Activated gamma-delta T cell treated with Interleukin-2 at 50 U/mL for 16 hours (primary cell): ENCODE measurements around the gene ARHGEF4.
"Not testable (repeated sequence)": the region's sequence is repeated elsewhere in the genome, so short reads cannot be mapped to it uniquely, and the experiment has no call there.

ENCODE experiments used
- DNase-seq: peaks from one replicate; pipeline ENCODE4 v3.0.0-alpha.2; 2020

Gene ARHGEF4

DNA sequence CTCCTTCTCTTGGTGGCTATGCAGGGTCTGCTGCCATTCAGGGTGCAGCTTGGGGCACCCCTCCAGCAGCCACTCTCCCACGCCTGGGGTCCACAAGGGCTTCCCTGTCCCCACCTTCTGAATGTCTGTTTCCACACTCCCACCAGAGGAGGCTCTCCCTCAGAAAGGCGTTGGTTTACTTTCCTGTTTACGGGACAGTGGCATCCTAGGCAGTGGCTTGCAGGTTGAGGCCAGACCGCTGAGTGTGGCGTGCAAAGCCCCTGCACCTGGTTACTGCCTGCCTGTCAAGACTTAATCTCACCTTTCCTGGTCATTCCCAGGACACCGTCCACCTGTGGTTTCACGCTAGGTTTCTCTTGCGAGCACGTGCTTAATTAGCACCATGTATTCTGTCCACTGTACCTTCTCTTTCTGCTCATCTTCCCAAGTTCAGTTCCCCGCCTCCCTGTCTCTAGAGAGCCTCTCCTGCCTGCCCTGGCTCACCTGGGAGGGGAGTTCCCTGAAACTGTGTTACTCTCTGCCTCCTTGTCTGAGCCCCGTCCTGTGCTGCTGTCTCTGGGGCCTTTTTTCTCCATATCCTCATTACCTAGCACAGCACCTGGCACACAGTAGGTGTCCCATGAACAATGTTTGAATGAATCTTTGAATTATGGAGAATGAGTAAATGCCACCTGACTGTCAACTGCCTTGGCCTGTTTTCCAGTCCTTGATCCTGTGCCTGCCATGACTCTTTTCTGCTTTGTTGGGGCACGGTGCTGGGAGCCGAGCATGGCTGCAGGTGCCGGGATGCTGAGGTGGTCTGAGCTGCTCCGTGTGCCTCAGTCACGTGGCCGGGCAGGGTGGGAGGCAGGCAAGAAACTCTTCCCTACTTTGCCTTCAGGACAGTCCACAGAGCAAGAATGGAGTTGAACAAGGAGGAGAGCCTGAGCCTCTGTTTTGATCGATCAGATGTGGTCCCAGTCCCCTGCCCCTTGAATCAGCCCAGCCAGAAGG lies 56.4 kb downstream of the ARHGEF4 start:
- DNase-seq = no peak

GRCh38 chr2:130894326-130894942 lies 57.7 kb downstream of the ARHGEF4 start:
- no peak for DNase-seq

DNA sequence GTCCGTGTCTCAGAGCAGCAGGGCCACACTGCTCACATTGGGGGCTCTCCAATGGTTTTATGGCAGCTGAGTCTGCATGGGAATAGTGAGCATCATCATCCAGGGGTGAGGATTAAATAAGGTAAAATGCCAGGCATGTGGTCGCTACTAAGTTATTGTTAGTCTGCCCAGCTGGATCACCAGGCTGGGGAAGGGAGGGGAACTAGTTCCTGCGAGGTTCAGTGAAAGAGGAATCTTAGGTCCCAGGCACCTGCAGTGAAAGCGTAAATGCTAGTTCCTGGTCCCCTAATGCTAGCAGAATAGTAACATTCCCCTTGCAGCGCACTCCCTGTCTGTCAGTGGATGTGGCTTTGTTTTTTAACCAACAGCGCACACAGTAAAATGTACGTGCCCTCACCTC lies 60.1 kb downstream of the ARHGEF4 start:
- DNase-seq = no peak

- no peak for DNase-seq
Measured at GRCh38 chr2:130898553-130898952, 61.8 kb downstream of the ARHGEF4 start.

- no peak for DNase-seq
Measured at GRCh38 chr2:130899306-130899705, 62.6 kb downstream of the ARHGEF4 start.

DNA sequence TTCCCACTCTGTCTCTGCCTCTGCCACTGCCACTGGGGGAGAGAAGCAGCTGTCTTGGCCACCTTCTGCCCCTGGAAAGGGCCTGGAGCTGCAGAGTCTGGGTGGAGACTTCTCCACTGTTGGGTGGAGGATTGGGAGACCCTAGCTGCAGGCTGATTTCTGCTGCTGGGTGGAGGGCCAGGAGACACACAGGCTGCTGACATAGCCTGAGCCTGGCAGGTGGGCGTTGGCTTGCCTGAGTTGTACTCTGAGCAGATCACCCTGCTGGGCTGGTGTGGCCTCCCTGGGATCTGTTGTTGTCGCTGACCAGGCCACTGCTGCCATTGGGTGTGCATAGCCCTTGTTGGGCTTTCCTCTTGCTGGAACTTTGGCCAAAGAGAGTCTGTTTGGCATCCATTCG lies 64.3 kb downstream of the ARHGEF4 start:
- no peak for DNase-seq

DNA sequence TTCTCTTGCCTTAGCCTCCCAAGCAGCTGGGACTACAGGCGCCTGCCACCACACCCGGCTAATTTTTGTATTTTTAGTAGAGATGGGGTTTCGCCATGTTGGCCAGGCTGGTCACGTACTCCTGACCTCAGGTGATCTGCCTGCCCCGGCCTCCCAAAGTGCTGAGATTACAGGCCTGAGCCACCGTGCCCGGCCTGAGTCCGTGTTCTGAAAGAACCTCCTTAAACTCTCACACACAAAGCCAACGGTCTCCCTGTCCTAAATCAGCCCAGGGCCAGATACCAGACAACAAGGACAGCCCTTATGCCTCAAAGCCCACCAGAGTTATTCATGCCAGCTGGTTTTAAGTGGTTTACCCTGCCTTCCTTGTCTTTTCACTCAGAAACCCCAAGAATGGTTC lies 64.9 kb downstream of the ARHGEF4 start:
- DNase-seq = not testable (repeated sequence)

- no peak for DNase-seq
Measured at GRCh38 chr2:130908832-130909231, 72.1 kb downstream of the ARHGEF4 start.

DNA sequence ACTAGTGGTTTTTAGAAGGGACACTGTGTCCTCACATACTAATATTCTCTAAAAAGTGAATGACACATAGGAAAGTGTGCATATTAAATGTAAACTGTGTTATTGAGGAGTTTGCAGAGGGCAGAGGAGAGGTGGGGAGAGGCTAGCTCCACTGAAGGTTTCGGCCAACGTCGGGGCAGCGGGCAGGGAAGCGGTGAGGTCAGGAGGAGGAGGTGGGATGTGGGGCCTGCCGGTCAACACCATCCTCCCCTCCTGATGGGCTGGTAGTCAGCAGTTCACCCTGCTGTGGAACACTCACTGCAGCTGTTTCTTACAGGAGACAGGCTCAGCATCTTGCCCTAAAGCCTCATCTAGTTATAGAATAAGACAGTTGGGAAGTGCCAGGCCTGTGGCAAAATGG lies 74.2 kb downstream of the ARHGEF4 start:
- DNase-seq = no peak

- DNase-seq = no peak
Measured at GRCh38 chr2:130911482-130911881, 74.8 kb downstream of the ARHGEF4 start.

GRCh38 chr2:130911996-130912395 lies 75.3 kb downstream of the ARHGEF4 start:
- DNase-seq = no peak

DNA sequence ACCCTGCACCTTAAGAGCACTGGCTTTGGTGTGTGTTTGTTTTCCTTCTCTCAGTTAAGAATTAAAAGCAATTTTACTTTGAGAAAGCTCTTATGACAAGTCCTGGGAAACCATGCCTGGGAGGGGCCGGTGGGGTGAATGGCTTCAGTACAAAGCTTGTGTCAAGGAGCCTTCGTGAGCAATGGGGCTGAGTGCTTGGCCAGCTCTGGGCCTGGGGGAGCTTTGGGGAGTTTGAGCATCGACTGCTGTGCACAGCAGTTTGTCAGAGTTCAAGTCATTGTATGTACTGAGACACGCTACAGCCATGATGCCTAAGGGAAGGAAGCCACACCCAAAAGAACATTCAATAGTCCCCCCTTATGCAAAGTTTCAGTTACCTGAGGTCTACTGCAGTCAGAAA lies 75.8 kb downstream of the ARHGEF4 start:
- no peak for DNase-seq

- no peak for DNase-seq
Measured at GRCh38 chr2:130913891-130914290, 77.2 kb downstream of the ARHGEF4 start.

DNA sequence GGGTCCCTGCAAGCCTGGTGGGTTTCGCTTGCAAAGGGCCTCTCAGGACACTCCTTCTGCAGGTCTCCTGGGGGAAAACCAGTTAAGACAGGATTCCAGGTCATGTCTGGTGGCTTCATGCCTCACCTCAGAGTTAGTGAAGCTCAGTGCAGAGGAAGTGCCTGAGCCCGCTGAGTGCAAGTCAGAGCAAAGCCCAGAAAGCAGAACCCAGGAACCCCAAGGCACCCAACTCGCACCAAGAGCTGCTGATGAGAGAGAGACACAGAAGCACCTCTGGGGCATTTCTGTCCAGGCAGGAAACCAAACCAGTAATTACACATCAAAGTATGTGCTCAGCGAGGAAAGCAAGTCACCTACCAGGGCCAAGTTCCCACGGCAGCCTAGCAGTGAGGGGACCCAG lies 78.4 kb downstream of the ARHGEF4 start:
- DNase-seq = no peak

- no peak for DNase-seq
Measured at GRCh38 chr2:130915595-130916437, 79.1 kb downstream of the ARHGEF4 start.

DNA sequence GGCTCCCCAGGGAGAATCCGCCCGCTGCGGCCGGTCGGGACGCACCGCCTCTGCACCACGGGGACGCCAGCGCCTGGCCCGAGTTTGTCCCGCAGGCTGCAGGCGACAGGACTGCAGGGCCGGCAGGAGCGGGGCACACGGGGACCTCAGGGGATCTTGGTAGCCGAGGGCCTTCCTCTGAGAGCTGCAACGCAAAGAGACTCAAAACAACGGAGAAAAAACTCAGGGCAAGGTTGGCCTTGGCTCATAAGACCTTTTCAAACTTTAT lies 79.7 kb downstream of the ARHGEF4 start:
- DNase-seq = no peak

DNA sequence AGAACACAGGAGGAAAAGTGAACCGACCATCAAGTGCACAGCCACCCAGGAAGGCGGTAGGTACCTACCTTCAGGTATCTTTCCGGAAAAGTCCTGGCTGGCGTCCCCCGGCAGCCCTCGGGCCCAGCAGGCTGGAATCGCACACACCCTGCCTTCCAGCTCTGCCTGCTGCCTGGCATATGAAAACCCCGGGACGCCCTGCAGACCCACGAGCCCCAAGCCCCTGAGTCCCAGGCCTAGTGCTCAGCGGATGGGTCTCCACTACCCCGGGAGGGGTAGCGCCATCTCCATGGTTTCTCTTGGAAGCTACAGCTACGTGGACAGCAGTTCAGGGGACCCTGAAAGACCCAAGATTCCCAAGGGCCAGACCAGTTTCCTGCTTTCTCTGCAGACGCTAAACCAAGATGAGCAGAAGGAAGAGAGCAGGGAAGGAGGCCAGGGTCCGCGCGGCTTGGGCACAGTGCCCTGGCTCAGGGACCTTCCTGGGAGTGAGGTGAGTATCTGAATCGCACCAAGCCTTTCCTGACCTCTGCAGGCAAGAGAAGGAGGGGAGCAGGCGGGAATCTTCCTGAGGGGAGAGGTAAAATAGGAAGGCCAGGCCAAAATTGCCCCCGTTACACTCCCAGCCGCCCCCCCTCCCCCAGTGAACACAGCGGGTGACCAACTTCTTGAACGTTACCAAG lies 80.4 kb downstream of the ARHGEF4 start:
- DNase-seq = no peak

DNA sequence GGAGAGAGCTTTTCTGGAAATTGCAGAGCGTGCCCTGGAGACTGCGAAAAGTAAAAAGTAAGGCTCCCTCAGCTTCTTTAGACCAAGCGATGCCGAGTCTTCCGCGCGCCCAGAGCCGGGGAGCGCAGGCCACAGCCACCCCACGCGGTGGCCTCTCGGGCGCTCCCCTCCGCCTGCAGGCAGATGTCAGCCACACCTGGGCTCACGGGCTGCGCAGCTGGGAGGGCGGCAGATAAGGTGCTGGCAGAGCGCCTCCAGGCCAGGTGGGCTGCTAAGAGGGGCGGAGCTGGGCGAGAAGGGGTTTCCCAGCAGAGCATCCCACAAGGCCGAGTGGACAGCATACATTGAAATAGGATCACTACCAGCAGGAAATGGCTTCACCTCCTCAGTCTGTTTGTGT lies 81.7 kb downstream of the ARHGEF4 start:
- no peak for DNase-seq

GRCh38 chr2:130920415-130921163 lies 83.9 kb downstream of the ARHGEF4 start:
- peak; percentile 56 for DNase-seq

GRCh38 chr2:130921164-130921476 lies 84.4 kb downstream of the ARHGEF4 start:
- DNase-seq = no peak

DNA sequence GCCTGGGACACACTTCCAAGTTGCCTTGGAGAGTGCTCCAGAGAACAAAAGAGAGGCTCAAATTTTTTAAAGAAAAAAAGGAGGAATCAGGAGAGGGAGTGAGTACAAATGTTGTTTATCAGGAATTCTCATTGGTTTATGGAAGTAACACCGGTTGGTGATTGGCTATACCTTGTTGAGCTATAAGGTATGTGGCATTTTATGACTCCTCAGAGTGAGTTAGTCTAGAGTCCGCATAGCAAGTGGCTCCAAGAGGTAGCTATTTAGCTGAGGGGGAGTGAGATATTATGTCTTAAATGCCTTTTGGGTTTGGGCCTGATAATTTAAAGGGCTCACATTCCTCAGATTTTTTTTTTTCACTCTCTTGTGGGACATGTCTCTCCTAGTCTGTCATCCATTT lies 85.7 kb downstream of the ARHGEF4 start:
- DNase-seq = no peak

DNA sequence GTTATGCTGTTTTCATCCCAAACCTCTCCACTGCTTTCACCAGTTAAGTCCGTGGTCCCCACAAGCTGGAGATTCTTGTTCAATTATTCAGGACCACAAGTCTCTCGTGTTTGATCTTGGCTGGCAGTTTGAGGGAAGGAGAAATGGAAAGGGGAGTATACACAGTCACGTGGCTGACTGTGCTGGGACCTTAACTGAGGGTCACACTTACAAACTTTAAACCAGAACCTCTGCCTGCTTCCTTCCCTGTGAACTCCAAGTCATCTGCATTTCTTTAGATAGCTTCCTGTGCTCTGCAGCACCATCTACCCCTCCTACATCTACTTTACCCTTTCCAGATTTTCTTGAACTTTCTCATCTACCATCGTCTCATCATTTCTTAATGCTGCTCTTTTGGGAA lies 91.7 kb downstream of the ARHGEF4 start:
- no peak for DNase-seq
